GM18907 (cell line): ENCODE results near the gene SFRP2.

Experiments used
- ATAC-seq: cut with Tn5 transposase; IDR thresholded peaks from one replicate; pipeline ENCODE4 v1.9.1; 2021; ENCODE audit warnings: mild to moderate bottlenecking, moderate library complexity; ENCODE audit not compliant: unreplicated experiment

SFRP2 gene

DNA sequence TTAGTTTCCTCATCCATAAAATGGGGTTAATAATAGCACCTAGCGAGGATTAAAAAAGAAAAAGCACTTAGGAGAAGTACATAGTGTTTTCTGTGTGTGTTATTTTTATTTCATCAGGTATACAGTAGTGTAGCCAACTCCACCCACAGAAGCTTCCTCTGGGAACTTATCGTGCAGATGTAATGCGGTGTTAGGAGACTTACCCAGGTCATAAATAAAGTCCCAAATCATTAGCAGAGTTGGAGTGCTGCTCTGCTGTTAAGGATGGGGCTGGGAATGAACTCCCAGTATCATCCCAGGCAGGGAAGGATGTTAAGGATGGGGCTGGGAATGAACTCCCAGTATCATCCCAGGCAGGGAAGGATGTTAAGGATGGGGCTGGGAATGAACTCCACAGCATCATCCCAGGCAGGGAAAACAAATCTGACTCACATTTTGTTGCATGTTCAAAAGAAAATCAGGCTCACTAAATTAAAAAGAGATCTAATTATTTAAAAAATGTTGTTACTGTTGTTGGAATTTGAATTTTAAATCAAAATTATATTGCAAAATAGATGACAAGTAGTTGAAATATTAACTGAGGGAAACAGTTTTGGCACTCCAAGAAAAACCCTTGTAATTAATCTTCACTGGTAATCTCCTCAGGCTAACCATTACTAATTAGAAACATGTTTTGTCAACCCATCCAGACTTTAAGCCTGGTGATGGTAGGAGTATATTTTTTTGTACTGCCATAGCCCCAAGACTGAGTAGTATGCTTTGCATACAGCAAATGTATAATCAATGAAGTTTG is 10.2 kb upstream of the SFRP2 start:
- ATAC-seq: no peak

DNA sequence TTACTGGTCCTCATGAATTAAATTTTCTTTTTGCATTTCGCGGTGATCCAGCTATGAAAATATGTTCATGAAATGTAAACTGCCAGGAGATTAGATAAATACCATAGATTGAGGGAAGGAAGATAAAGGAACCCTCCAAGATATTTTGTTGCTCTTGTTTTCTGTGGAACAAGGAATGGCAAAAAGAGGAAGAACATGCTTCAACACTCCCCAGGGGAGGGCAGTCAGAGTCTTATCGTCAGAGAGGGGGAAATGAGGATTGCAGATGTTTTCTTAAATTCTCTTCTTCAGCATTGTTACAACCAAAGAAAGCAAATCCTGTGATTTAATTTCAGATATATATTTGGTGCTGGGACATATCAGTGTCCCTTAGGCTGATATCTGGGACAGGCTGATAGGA is 9.5 kb upstream of the SFRP2 start:
- no peak for ATAC-seq

DNA sequence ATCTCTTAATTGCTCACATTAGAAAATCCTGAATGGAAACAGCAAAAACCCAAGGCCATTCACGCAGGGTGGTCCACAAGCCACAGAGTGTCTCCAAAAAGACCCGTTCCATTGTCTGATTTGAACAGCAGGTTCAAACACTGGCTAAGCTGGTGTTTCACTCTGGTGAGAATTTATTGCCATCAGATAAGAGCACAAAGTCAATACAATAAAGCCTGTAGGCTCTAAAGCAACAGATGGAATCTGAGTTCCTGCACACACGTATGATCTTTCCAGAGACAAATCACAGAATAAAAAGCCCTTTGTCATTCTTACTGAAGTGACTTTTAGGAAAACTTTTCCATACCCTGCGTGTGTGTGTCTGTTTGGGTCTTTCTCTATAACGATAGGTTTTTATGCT is 5.1 kb upstream of the SFRP2 start:
- ATAC-seq: no peak

DNA sequence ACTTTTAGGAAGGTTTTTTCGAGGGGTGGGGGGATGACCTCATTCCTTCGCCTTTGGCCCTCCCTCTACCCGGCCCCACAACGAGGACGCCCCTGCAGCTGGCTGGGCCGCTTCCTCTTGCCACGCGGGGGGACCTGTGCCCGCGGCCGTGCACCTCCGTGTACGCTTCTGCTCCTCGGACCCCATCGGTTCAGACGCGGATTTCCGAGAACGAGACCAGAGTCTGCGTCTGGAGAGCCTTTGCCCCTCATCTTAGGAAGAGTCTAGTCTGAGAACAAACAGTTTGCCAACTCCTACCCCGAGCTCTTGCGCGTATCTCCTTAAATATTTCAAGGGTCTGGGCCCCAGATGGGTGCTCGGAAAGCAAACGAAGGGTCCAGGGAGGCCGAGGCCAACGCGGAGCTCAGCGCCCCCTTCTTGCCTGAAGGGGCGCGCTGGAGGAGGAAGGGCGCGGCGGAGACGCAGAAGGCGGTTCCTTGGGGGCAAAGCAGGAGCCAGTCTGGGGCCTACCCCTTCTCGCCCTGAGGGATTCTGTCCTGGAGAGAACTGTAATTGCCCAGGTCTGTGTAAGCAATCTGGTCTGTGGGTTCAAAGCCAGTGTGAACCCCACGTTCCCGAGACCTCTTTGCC is 3.9 kb upstream of the SFRP2 start:
- no peak for ATAC-seq

DNA sequence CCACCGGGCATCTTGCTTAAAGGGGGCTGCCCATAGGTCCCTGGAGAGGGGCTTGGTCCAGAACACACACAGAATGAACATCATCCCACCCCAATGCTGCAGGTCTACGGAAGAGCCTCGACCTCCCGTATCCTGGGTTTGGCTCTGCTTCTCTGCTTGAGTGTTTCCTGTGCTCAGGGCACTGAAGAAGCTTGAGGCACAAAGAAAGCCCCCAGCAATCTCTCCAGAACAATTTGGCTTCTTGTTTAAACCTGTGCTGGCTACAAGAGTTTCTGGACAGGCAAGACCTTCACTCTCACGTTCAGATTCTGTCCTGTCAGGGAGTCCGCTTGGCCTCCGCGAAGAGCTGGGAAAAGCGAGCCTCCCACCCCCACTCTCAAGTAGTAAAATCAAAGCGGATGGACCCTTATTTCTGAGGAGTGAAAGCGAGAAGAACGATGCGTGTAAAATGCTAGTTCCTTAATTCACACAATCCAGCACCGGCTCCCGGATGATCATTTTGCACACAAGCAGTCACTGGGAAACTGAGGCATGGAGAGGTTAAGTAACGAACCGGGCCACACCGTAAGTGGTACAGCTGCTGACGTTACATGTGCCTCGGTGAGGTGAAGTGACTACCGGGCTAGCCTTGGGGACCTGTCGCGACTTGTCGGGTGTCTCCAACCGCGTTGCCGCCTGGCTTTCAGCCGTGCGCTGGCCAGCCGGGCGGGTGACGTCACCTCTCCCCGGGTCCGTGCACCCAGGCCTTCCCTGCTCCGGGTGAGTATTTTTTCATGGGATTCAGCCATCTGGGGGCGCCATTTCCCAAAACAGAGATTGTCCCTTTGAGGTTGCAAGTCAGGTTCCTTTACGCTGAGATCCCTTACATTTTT is 3.1 kb upstream of the SFRP2 start:
- no peak for ATAC-seq

DNA sequence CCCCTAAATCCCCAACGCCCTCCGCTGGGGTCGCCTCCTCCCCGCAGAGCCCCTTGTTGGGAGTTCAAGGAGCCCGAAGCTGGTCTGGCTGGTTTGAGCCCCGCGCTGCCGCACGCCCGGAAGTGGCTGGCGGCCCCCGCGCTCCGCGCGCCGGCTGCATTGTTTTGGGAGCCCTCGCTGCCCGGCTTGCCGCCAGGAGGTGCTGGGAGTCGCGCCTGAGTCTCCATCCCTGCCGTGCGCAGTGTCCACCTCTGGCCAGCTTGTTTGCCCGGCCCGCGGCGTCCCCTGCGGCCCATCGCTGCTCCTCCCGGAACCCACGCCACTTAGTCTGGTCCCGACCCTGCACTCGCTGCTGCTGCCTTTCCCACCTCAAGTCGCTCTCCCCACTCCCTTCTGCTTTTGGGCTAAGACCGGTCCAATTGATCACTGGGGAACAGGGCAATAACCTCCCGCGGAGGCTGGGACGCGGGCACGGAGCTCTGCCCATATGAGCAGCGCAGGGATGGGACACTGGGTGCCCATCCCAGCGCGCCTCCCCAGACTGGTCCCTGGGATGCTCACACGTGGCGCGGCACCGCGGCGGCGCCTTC is 2.2 kb upstream of the SFRP2 start:
- ATAC-seq: no peak

DNA sequence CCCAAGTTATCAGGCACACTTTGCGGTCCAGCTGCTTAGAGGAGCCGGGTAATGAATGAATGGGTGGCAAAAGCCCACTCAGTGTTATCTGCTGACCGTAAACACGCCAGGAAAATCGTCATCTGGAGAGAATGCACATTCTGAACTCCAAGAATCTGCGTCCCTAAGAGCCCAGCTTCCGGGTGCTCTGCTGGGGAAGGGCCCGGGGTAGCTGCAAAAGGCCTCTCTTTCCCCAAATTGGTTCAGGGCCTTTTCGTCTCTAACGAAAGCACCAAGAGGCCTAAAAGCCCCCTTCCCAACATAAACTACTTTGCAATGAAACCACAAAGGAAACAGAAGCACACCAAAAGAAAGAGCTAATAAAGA is 1.6 kb upstream of the SFRP2 start:
- ATAC-seq: no peak

DNA sequence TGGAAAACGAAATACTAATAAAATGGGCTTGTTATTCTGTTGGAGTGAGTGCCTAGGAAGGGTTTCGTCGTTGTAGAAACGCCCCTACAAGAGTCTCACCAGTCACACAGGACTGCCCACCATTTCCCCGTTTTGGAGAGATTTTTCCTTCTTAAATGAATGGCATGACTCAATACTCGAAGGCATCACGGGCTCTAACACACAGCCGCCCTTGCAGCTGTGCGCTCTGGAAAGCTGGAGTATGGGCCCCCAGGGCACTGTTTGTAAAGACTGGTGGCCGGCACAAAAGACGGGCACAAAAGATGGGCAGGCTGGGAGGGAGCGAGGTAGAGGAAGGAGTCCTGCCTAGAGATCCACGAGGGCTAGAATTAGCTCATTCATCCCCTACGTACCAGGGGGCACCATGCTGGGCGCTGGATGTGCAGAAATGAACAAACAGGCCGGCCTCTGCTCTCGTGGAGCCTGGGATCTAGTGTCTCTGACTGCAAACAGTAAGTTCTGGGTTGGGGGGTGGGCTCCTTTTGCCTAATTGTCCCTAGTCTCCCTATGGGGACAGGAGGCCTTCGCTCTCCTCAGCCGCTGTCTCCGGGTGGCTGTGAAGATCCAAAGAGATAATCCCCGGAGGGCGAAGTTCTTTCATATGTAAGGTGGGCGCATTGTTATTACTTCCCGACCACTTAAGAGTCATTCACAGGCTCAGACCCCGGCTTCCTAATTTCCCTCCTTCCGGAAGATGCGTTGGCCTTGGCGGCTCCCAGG is 1.0 kb upstream of the SFRP2 start:
- no peak for ATAC-seq

DNA sequence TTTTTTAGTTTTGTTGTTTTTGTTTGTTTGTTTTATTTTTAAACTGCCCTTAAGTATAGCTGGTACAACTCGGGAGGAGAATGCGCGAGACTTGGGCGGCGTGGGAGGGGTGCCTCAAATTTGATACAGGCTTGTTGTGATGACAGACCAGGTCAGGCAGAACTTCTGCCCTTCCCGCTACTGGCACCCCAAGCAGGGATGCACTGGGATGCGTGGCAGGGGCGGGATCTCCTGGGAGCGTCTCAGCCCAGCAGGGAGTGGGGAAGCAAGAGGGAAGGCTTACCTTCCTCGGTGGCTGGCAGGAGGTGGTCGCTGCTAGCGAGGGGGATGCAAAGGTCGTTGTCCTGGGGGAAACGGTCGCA is 851 bp downstream of the SFRP2 start:
- ATAC-seq: no peak

DNA sequence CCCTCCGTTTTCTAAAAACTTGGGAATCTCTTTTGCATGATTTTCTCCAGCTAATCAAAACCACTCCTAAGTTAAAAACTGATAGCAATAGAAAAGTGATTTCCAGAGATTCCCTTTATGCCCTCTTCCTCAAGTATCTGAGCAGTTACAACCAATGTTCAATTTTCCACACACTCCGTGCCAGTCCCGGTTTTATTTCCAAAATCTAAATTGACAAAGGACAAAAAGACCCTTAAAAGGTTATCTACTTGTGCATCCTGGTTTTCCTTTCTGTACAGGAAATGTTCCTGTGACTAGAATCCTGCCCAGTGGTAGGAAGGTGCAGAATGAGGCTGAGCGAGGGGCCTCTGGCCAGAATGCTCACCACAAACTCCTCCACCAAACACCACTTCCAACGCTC is 1.3 kb downstream of the SFRP2 start:
- no peak for ATAC-seq

DNA sequence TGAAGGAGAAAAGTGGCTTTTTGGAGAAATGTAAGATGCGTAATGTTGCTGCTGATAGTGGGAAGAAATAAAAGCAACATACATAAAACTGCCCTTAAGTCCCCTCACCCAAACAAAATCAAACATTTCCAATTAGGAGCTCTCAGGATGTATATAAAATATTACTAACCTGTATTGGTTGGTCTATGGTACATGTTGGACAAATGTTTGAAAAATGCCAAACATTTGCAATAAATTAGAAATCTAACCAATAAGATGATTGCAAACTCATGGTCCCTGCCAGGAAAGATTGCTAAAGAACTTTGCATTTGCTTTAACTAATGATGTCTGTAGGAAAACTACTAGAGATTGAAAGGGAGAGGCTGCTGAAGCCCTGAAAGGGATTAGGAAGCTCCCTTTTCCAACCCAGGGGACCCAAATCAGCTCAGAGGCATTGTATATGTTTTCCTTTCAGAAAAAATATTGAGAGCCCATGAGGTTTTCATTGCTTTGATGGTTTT is 1.8 kb downstream of the SFRP2 start:
- ATAC-seq: no peak

DNA sequence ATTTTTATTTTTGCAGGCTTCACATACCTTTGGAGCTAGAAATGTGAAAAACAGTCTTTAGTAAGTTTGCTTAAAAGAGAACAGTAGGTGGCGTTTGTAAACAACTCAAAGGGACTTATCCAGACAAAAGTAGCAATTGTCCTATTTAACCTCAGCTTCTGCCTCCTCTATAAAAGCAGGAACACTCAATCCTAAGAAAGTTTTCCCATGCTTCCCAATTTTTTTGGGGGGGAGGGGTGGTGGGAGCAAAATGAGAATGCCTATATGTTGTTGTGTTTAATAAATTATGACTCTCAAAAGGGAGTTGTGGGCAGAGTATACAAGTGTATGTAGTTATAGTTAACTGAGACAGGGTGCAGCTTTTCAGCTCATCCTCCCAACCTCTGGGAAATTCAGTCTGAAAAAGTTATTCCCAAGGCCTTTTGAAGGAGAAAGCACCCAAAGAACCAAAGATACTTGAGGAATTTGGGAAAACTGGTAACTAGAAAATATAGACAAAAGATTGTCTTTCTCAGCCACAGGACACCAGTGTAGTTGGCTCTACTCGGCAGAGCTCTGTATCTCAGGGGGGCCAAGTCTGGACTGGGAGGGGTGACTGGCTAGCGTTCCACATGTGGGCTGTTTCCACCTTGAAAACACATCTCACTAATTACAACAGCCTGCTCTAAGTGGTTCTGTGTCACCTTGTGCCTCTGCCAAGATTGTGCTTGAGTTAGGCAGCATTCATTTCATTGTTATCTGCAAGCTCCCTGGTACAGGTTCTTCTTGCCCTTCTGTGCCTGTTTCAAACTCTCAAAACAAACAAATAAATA is 2.8 kb downstream of the SFRP2 start:
- no peak for ATAC-seq

DNA sequence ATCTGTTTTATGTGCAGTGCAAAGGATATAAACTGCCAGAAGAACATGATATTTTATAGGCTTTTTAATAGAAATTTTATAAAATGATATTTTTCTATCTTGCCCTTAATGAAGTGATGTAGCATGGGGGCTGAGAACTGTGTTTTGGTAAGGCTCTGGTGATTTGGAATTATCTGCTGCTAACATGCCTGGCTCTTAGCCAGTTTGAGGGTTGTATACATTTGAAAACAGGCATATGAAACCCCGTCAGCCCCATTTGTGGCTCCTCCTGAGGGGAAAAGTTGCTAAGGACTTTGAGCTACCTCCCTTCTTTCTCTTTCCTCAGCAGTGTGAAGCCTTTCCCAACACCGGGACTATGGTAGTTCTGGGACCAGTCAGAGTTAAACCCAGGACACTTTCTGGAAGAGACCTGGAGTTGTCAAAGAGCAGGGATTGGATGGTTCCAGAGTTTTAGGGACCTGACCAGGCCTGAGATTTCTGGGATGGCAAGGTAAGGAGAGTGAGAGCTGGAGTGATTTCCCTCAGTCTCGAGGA is 4.7 kb downstream of the SFRP2 start:
- ATAC-seq: no peak

DNA sequence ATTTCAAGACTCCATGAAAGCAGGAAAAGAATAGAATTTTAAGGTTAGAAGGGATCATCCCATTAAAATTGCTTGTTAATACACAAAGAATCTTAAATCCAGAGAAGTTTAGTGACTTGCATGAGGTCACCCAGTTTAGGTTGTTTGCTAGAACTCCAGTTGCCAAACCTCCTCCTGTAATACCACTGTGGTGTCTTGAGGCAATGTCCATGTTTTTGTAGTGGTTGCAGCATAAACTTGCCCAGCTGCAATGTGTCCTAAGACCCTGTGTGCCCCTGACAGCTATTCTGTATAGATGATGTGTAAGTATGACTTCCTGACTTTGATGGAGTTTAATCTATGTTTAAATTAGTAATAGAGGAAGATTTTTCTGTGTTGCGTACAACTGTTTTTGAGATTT is 6.3 kb downstream of the SFRP2 start:
- no peak for ATAC-seq

DNA sequence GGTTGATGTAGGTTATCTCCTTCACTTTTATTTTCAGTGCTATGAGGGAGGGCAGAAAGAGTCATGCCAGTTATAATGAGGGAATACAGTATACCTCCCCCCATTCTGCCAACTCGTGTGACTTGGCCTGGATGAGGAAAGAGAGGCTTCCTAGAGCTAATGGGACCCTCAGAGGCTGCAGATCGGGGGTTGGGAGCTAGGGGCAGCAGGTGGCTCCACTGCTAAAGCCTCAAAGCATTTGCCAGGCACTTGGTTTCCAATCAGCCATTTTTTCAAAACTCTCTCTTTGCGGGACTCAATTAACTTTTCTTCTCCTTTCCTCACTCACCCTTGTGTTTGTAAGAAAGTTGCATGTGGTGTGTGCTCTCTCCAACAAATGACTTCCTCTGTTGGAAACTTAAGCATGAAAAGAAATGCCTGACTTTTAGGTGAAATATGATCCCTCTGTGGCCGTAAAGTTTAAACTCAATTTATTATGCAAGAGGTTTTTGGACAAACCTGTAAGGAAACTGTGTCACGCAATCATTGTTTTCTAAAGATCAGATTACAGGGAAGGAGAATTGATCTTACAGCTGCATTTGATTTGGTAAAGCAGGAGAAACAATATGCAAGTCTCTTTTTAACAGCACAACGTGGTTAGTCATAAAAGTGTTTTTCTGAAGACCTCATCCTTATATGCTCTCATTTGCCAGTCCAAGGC is 7.0 kb downstream of the SFRP2 start:
- no peak for ATAC-seq

DNA sequence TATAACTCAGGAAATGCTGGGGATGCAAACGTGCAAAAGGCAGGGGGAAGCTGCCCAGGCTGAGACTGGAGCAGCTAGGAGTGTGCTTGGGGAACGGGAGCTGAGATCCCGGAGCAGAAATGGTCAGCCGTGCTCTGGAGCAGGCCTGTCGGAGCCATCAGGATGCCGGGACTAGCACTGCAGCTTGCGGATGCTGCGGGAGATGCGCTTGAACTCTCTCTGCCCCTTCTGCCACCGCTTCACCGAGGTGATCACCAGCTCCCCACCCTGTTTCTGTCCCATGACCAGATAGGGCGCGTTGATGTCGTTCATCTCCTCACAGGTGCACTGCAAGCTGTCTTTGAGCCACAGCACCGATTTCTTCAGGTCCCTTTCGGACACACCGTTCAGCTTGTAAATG is 7.6 kb downstream of the SFRP2 start:
- peak; percentile 8 for ATAC-seq

DNA sequence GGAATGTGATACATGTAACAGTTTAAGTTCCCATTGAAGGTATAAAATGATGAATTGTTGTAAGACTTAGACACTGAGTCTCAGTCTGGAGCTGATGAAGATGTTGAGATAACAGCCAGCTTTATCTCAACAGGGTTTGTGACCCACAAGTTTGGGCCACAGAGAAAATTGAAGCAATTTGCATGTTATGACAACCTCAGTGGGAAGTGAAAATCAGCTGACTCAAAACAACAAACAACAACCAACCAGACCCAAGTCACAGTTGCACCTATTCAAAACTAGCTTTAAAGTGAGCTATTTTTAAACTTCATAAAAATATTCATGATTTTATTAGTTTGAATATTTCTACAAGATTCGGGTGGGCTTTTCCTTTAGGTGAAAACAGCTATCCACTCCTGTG is 8.0 kb downstream of the SFRP2 start:
- ATAC-seq: peak; percentile 83

DNA sequence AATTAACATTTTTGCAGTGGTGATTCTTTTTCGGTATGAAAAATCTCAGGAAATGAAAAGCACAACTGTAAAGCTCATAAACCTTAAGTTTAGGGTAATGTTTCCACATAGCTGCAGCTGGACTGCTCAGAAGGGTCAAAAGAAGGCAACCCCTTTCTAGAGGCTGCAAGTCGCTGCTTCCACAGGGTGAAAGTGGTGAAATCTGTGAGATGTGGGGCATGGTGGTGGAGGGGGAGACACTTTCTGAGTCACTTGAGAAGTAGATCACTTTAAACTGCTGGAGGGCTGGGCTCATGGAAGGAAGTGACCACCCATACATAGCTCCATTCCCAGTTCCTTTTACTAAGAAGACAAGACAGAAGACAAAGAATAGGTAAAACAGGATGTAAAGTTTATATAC is 8.7 kb downstream of the SFRP2 start:
- ATAC-seq: no peak

DNA sequence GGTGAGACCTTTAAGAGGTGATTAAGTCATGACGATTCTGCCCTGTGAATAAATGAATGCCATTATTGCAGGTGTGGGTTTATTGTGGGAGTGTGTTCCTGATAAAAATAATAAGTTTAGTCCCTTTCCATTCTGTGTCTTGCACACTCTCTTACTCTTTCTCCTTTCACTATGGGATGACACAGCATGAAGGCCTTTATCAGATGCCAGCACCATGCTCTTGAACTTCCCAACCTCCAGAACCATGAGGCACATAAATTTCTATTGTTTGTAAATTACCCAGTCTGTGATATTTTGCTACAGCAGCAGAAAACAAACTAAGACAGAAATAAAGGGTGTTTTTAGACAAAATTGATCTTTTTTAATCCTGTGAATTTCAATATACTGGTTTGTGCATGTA is 10.5 kb downstream of the SFRP2 start:
- no peak for ATAC-seq
